ENCODE measurements around the gene LUC7L3. TPM values are rescaled to one million over a fixed set of nuclear protein-coding genes. Genes with fewer than 3 reads are reported as not detected.

The LUC7L3 gene
- total and polyA plus RNA-seq, 2 of the 13 experiments (the other 11 are each of a cell fraction or from before 2014, with no cell fraction given) = 108 to 120 TPM

GRCh38 chr17:50683434-50684287 lies 35.7 kb upstream of the LUC7L3 start (continued):
- TF ChIP-seq ZXDC (CRISPR knock-in tag; IDR thresholded peaks at IDR 0.05) = peak; percentile 10; the same call in 1 of the 2 replicates
- no peak for TF ChIP-seq ZGPAT (CRISPR knock-in tag; IDR thresholded peaks at IDR 0.05)
- TF ChIP-seq ZNF598 (CRISPR knock-in tag; IDR thresholded peaks at IDR 0.05; ENCODE audit: borderline replicate concordance) = 0 out of 2 replicates have a peak, but pooled peaks have one; percentile 49
- peak; percentile 86; the same call in 1 of the 2 replicates for TF ChIP-seq ZNF576 (CRISPR knock-in tag; IDR thresholded peaks at IDR 0.05)
- 0 out of 2 replicates have a peak, but pooled peaks have one; percentile 40 for TF ChIP-seq POGK (CRISPR knock-in tag; conservative IDR thresholded peaks at IDR 0.05)
- peak; percentile 84; the same call in 1 of the 2 replicates for TF ChIP-seq ATAD3A (CRISPR knock-in tag; IDR thresholded peaks at IDR 0.05)
- no peak for TF ChIP-seq ELF1 (CRISPR knock-in tag; IDR thresholded peaks at IDR 0.05)
- TF ChIP-seq MED1 (CRISPR knock-in tag; IDR thresholded peaks at IDR 0.05) = peak; percentile 1; the same call in 1 of the 2 replicates
- 0 out of 2 replicates have a peak, but pooled peaks have one; percentile 27 for TF ChIP-seq RFXAP (CRISPR knock-in tag; IDR thresholded peaks at IDR 0.05; ENCODE audit: borderline replicate concordance)
- TF ChIP-seq ZFY (CRISPR knock-in tag; IDR thresholded peaks at IDR 0.05) = peak; percentile 42; the same call in 1 of the 2 replicates
- no peak for TF ChIP-seq NR2C2 (CRISPR knock-in tag; IDR thresholded peaks at IDR 0.05; ENCODE audit: borderline replicate concordance)
- TF ChIP-seq SALL1 (CRISPR knock-in tag; IDR thresholded peaks at IDR 0.05) = peak; percentile 17; the same call in 1 of the 2 replicates
- no peak for TF ChIP-seq ZNF652 (CRISPR knock-in tag; IDR thresholded peaks at IDR 0.05; ENCODE audit: borderline replicate concordance, low read depth)
- TF ChIP-seq ZSCAN31 (CRISPR knock-in tag; IDR thresholded peaks at IDR 0.05; ENCODE audit: low read depth) = 0 out of 2 replicates have a peak, but pooled peaks have one; percentile 32
- TF ChIP-seq ZSCAN20 (CRISPR knock-in tag; IDR thresholded peaks at IDR 0.05; ENCODE audit: borderline replicate concordance) = no peak
- no peak for TF ChIP-seq ZNF7 (CRISPR knock-in tag; IDR thresholded peaks at IDR 0.05)
- TF ChIP-seq ZNF263 (CRISPR knock-in tag; IDR thresholded peaks at IDR 0.05) = no peak
- TF ChIP-seq ZNF30 (CRISPR knock-in tag; IDR thresholded peaks at IDR 0.05) = 0 out of 2 replicates have a peak, but pooled peaks have one; percentile 57
- TF ChIP-seq ATF7 (IDR thresholded peaks at IDR 0.05) = no peak
- peak; percentile 19; the same call in 1 of the 2 replicates for TF ChIP-seq ATF7 (CRISPR knock-in tag; IDR thresholded peaks at IDR 0.05)
